Stomach smooth muscle (tissue), 2 donors: ENCODE data around the gene AAMP.

Source experiments
- H3K27ac ChIP-seq: one replicate; pipeline ENCODE4 v1.7.0; 2013; ENCODE audit warnings: mild to moderate bottlenecking, low read length, inconsistent platforms
- H3K27me3 ChIP-seq, 2 donors: one replicate each; pipeline ENCODE4 v1.7.0; 2013; ENCODE audit warnings: low read length in 2 of 2; ENCODE audit not compliant: insufficient read depth in 2 of 2, control insufficient read depth in 1 of 2
- H3K36me3 ChIP-seq, 2 donors: one replicate each; pipeline ENCODE4 v1.7.0; 2013; ENCODE audit warnings: low read length in 2 of 2; ENCODE audit not compliant: control insufficient read depth in 2 of 2, insufficient read depth in 2 of 2
- H3K4me1 ChIP-seq: one replicate; pipeline ENCODE4 v1.7.0; 2013; ENCODE audit warnings: low read length; ENCODE audit not compliant: control insufficient read depth, insufficient read depth
- H3K4me3 ChIP-seq, 2 donors: one replicate each; pipeline ENCODE4 v1.7.0; 2013; ENCODE audit warnings: low read length in 2 of 2
- H3K9ac ChIP-seq, 2 donors: one replicate each; pipeline ENCODE4 v1.7.0; 2013; ENCODE audit warnings: low read length in 2 of 2, mild to moderate bottlenecking in 1 of 2
- H3K9me3 ChIP-seq, 2 donors: one replicate each; pipeline ENCODE4 v1.7.0; 2013; ENCODE audit warnings: low read length in 2 of 2; ENCODE audit not compliant: control insufficient read depth in 2 of 2
- donor health status: healthy.
- donor health status: Pancreatic carcinoma.

Gene AAMP

DNA sequence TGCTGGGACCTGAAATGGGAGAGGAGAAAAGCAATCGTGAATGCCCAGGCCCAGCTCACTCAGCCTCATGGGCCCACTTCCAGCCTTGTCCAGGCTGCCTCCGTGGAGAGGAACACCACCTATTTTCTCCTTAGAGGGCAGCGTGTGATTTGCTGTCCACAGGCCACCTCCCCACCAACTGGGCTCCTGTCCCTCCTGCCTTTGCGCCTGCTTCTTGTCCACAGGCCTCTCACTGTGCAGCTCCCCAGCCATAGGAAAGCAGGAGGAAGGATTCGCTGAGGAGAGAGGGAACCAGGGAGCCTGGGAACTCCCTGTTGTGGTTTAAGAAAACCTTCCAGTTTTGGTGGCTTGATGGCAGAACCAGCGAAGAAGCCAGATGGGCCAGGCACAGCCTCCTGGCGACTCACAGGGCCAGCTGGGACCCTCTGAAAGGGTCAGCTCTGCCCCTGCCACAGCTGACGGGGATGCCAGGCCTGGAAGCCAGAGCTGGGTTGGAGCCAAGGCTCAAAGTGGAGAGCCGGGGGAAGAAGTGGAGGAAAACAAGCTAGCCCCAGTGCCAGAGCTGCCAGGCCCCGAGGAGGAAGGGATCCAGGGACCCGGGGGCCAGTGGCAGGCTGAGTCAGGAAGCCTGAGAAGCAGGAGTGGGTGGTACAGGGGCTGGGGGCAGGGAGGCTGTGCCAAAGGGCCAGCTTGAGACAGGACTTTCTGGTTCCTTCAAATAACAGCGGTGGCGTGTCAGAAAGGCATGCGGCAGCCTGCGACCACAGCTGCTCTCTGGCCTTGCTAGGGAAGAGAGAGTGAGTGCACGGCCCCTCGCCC lies 12.4 kb upstream of the AAMP start:
- Histone ChIP-seq H3K4me1 (peaks cover 76% of the 10 kb centered on the region), H3K9ac (peak overlapping the region; percentile 64 to 73)

DNA sequence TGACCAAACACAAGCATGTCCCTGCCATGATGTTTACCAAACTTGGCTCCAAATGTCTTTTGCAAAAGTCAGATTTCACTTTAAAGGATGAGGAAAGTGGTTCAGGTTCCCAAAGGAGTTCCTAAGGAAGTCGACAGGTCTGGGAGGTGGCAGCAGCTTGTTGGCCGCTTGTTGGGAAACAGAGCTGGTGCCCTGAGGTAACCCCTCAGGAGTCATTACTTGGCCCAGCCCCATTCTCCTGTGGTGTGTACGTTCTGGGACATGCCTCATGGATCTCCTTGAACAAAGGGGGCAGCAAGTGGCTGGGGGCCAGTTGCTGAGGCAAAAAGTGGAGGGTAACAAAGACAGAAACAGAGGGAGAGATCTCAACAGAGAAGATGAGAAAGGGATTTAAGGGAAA lies 11.5 kb upstream of the AAMP start:
- peak overlapping the region; percentile 98 for H3K27ac ChIP-seq
- H3K9ac ChIP-seq, result peak overlapping the region; percentile 64 to 73
- H3K36me3 ChIP-seq, result peaks cover 41% of the 10 kb centered on the region in 2 donors
- peaks cover 68% of the 10 kb centered on the region for H3K4me1 ChIP-seq
- no peaks in the 10 kb centered on the region for H3K27me3 ChIP-seq
- H3K9me3 ChIP-seq, result no peaks in the 10 kb centered on the region
- H3K4me3 ChIP-seq, result no peak overlapping the region

More for the DNA sequence above, 12.4 kb upstream of the AAMP start:
- Histone ChIP-seq H3K9me3 (no peaks in the 10 kb centered on the region), H3K4me3 (peak overlapping the region; percentile 33 to 49), H3K27me3 (no peaks in the 10 kb centered on the region), H3K27ac (peak overlapping the region; percentile 98), H3K36me3 (peaks cover 32% of the 10 kb centered on the region in 2 donors)

DNA sequence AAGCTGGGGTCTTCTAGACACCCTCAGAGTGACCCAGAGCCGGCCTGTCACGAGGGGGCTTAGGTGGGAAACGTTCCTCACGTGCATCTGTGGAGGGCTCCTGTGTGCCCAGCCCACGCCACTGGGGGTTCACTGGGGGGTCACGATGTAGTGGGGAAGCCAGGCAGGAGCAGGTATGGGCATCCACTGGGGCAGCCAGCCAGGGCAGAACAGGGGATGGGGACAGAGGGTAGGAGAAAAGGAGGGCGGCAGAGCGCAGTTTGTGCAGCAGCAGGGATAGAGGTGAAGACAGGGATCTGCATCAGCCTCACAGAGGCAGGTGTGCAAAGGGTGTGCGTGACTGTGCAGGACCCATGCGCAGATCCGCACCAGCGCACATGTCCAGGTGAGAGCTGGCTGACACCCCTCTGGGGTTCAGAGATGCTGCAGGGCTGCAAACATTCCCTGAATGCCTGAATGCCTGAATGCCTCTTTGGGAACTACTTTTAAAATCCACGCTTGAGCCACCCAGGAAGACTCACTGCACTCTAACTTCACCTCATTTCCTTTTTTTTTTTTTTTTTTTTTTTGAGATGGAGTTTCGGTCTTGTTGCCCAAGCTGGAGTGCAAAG lies 10.4 kb upstream of the AAMP start:
- H3K9ac ChIP-seq, result no peak overlapping the region
- H3K27ac ChIP-seq, result peak overlapping the region; percentile 46
- H3K27me3 ChIP-seq, result no peaks in the 10 kb centered on the region
- peaks cover 51 to 52% of the 10 kb centered on the region in 2 donors for H3K36me3 ChIP-seq
- H3K4me1 ChIP-seq, result peaks cover 57% of the 10 kb centered on the region
- no peak overlapping the region for H3K4me3 ChIP-seq
- H3K9me3 ChIP-seq, result no peaks in the 10 kb centered on the region

DNA sequence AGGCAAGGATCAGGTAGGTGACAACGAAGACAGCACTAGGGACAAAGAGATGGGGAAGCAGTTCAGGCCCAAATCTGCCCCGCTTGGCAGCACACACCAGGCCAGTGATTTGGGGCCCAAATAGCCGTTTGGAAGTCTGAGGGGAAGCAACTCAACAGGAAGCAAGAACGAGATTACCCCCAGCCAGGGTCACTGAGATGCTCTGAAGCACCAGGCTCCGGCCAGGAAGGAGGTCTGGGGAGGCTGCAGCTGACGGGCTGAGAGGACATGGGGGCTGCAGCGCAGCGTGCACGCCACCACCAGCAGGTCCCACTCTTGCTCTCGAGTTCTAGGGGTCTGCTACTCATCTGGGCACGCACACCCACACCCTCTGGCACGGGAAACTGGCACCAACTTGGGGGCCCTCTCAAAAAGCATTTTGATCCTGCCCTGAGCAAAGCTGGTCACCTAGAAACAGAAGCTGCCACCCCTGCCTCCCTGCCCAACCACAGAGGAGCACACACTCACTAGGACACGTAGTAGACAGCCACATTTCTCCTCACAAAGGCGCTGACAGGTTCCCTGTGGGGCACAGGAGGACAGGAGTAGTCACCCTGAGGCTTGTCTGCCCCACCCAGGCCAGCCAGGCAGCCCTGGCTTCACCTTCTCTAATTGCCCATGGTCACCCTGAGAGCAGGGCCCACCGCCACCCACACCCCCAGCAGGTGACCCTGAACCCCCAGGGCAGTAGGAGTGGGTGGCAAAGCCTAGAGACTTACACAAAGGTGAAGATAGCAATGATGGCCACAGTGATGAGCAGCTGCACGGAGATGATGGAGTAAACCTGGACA lies 8.8 kb upstream of the AAMP start:
- H3K36me3 ChIP-seq, result peaks cover 66% of the 10 kb centered on the region in 2 donors
- peak overlapping the region; percentile 6 for H3K27ac ChIP-seq
- peaks cover 41% of the 10 kb centered on the region for H3K4me1 ChIP-seq
- H3K9ac ChIP-seq, result no peak overlapping the region
- H3K9me3 ChIP-seq, result no peaks in the 10 kb centered on the region
- H3K4me3 ChIP-seq, result no peak overlapping the region
- no peaks in the 10 kb centered on the region for H3K27me3 ChIP-seq

DNA sequence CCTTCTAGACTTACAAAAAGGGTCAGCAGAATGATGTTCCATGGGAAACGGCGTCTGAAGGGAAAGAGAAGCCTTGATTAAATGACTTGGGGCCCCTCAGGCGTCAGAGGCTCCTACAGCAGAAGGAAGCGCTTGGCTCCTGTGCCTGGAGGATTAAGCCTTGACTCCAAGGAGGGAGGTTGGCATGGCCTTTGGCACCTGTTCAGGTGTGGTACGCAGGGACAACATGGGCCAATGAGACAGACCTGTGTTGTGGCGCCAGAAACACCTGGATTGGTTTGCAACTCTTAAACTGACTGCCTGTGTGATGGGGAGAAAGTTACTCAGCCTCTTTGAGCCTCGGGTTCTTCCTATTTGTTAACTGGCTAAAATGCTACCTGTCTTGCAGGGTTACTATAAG lies 8.0 kb upstream of the AAMP start:
- Histone ChIP-seq H3K9me3 (no peaks in the 10 kb centered on the region), H3K9ac (no peak overlapping the region), H3K4me3 (no peak overlapping the region), H3K36me3 (peaks cover 68% of the 10 kb centered on the region in 2 donors), H3K27me3 (no peaks in the 10 kb centered on the region), H3K27ac (no peak overlapping the region), H3K4me1 (peaks cover 35% of the 10 kb centered on the region)

DNA sequence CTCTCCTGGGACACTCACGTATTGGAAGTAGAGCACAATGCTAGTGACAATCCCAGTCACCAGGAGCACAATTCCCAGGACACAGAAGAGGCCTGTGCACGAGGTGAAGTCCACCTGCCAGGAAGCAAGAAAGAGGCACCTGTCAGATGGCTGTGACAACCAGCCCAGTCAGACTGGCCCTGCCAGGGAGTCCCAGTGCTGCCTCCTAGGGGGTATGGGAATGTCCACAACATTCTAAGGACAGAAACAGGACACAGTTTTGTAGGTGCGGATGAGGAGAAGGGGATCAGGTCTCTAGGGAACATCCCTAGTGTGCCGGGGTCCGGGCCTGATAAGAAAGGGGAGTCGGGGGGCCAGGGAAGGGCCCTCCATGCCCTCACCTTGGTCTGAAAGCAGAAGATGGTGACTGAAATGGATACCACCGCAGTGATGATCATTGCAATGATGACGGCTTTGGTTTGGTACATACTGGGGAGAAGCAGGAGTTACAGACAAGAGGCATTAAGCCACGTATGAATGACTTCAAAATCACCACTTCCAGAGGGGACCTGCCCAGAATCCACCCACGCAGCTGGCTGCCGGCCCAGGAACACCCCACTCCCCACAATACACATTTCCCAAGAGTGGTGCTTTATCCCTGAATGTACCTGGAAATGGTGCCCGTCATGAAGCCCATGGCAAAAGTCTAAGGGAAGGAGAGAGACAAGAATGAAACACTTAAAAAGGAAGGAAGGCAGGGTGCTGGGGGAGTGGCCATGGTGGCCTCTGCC lies 7.2 kb upstream of the AAMP start:
- Histone ChIP-seq H3K9ac (no peak overlapping the region), H3K27me3 (no peaks in the 10 kb centered on the region), H3K4me3 (no peak overlapping the region), H3K36me3 (peaks cover 68% of the 10 kb centered on the region in 2 donors), H3K27ac (peak overlapping the region; percentile 24), H3K9me3 (no peaks in the 10 kb centered on the region), H3K4me1 (peaks cover 35% of the 10 kb centered on the region)

DNA sequence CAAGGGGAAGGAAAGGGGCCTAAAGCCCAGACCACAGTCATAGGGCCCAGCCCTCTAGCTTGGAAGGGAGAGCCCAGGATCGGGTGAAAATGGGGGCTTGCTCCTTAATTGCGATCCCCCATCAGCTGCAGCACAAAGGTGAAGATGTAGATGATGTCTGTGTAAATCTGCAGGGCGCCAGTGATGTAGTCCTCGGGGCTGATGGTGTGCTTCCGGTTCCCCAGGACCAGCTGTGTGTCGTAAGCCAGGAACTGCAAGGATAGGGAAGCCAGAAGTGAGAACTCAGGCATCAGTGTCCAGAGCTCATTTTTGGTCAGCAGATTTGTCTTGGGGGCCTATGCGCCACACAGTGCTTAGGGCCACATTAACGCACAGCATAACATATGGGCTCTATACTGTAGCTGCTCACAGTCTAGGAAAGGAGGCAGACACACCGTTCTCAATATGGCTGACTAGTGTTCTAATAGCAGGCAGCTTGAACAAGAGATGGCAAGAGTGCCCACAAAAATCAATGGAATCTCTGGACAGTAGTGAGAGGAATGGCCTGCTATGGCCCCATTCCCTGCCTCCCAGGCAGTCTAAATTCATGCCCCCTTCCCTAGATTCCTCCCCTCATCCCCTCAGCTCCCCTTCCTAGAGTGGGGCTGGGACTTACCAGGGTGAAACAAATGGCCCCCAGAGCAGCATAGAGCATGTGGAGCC lies 5.6 kb upstream of the AAMP start:
- peaks cover 67% of the 10 kb centered on the region in 2 donors for H3K36me3 ChIP-seq
- H3K27me3 ChIP-seq, result no peaks in the 10 kb centered on the region
- H3K4me1 ChIP-seq, result peaks cover 37% of the 10 kb centered on the region
- H3K4me3 ChIP-seq, result no peak overlapping the region
- peak overlapping the region; percentile 55 for H3K27ac ChIP-seq
- H3K9ac ChIP-seq, result peak overlapping the region in 1 of 2 donors; percentile 36
- no peaks in the 10 kb centered on the region for H3K9me3 ChIP-seq

DNA sequence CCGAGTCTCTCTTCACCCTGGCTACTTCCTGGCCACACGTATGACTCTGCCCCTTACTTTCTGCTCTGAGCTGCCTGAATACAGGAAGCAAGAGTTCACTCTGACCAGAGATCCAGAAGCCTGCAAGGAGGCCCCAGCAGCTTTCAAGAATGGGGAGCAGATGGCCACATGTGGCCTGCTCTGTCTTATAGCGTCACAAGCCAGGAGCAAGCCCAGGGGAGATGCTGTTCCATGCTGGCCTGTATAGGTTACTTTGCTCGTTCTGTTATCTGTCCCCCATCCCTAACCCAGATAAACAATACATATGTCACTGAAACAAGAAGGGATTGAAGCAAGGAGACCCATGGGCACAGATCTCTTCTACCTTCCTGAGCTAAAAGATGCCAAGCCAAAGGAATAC lies 4.6 kb upstream of the AAMP start:
- Histone ChIP-seq H3K27me3 (no peaks in the 10 kb centered on the region), H3K36me3 (peaks cover 58% of the 10 kb centered on the region in 2 donors), H3K4me1 (peaks cover 34% of the 10 kb centered on the region), H3K9me3 (no peaks in the 10 kb centered on the region), H3K4me3 (no peak overlapping the region), H3K9ac (peak overlapping the region in 1 of 2 donors; percentile 16), H3K27ac (peak overlapping the region; percentile 55)

DNA sequence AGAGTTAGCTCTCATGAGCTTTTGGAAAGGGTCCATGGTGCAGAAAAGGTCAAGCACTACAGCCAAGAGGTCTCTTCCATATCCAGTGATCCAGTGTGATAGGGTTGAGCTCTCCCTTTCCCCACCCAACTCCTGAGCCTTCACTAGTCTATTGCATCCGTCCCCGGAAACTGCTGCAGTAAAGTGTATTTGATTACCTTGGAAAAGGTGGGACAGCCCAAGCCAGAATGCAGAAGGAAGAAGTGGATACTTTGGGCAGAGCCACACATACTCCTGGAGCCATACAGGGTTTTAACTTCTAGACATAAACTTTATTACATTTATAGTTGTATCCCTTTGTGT lies 3.9 kb upstream of the AAMP start:
- Histone ChIP-seq H3K36me3 (peaks cover 50 to 51% of the 10 kb centered on the region in 2 donors), H3K9ac (no peak overlapping the region), H3K9me3 (no peaks in the 10 kb centered on the region), H3K27me3 (no peaks in the 10 kb centered on the region), H3K4me3 (no peak overlapping the region), H3K4me1 (peaks cover 39% of the 10 kb centered on the region), H3K27ac (no peak overlapping the region)
